AG04450 (cell line): ENCODE measurements around the gene OR6B2. TPM values are rescaled to one million over a fixed set of nuclear protein-coding genes. Genes with fewer than 3 reads are reported as not detected.

Experiments used
- CTCF ChIA-PET: fragments of 300-600, 350-600 bp; formaldehyde crosslinking; extraction: SDS; loops from one replicate; lab custom pipeline; 2022; ENCODE audit warnings: antibody characterized with exemption, inconsistent platforms; lab: Charles Lee
- POLR2A ChIA-PET: fragments of 350-600 bp; formaldehyde crosslinking; extraction: SDS; loops from one replicate; lab custom pipeline; 2021; ENCODE audit warnings: antibody characterized with exemption, inconsistent platforms; lab: Yijun Ruan, JAX
- DNase-seq: peaks from one replicate; pipeline ENCODE4 v3.0.0-alpha.2; 2011; ENCODE audit warnings: low read depth, low spot score
- H3K27ac ChIP-seq: one replicate; pipeline ENCODE4 v1.5.1; 2012; ENCODE audit warnings: low read depth, low read length, control low read depth
- H3K27me3 ChIP-seq: one replicate; pipeline ENCODE4 v1.6.0; 2012; ENCODE audit warnings: low read length; ENCODE audit not compliant: control insufficient read depth, insufficient read depth
- H3K4me3 ChIP-seq: 2 replicates; pipeline ENCODE4 v1.5.1; 2011; ENCODE audit warnings: mild to moderate bottlenecking, low read depth, low read length, control low read depth
- H3K9me3 ChIP-seq: 2 replicates; pipeline ENCODE4 v1.5.1; 2012; ENCODE audit warnings: low read length; ENCODE audit not compliant: control insufficient read depth, insufficient read depth
- CTCF ChIP-seq: IDR thresholded peaks from 2 replicates; pipeline ENCODE4 v1.5.1; 2011; ENCODE audit warnings: low read depth, low read length, control low read depth, inconsistent platforms
- polyA plus RNA-seq: library from polyadenylated mRNA; depleted of rRNA; stranded (reverse); fragments of >200 nt; gene quantifications from 2 replicates; pipeline ENCODE4 v1.2.3, GENCODE V29; 2011

Gene OR6B2
- polyA plus RNA-seq, 1 experiment: not detected

DNA sequence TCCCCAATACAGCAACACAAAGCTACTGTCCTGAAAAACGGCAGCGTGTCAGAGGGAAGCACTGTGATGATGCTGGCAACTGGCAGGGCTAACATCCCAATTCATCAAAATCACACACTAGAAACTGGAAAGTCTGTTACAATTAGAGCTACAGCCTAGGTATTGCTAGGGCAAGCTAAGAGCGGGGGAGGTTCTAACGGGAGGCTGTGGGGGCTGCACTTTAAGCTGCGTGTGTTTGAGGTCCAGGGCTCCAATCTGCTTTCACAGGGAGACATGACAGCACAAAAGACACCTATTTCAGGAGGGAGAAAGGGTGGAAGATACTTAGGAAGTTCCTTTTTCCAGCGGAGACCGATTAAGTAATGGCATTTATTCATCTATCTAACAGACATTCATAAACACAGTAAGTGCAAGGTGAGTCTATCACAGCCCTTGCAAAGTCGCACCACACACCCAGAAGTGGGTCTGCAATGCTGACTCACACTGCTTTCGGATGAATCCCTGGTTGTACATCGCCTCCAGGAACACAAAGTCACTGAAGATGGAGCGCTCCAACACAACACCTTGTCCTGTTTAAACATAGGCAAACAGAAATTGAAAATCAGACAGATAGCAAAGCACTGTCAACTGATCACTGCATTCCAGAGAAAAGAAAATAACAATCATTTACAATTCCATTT is 12.0 kb downstream of the OR6B2 start:
- TF ChIP-seq CTCF: no peak
- ChIA-PET CTCF (interaction anchor here (1.7 kb wide), 1 partner anchor 26 kb away, joined by 4 read pairs; no protein-coding TSS in a partner anchor), POLR2A (no interaction called here)
- H3K4me3 ChIP-seq: no peak overlapping the region
- no peaks in the 10 kb centered on the region for H3K27me3 ChIP-seq
- no peak for DNase-seq
- H3K27ac ChIP-seq: no peak overlapping the region
- no peaks in the 10 kb centered on the region for H3K9me3 ChIP-seq

- DNase-seq: no peak
- ChIA-PET CTCF (interaction anchor here (1.3 kb wide), 1 partner anchor 129 kb away, joined by 4 read pairs; no protein-coding TSS in a partner anchor), POLR2A (no interaction called here)
- Histone ChIP-seq H3K4me3 (no peak overlapping the region), H3K27me3 (no peaks in the 10 kb centered on the region), H3K27ac (no peak overlapping the region), H3K9me3 (no peaks in the 10 kb centered on the region)
- no peak for TF ChIP-seq CTCF
Measured at GRCh38 chr2:240014327-240014726, 15.9 kb downstream of the OR6B2 start.

DNA sequence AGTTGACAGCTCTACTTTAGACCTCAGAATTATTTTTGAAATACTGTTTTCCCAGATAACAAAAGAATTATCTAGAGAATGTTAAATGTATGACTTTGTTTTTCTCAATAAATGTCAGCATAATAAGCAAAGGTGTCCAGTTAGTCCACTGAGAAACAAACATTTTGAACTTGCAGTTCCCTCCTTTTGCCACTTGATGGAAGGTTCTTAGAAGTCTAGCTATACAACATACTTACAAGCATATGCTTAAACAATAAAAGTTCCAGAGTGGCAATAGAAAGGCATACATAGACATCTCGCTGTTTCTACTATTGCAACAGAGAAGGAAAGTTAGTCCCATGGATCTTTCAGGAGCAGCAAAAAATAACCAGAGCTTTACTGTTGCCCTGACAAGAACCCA is 16.9 kb downstream of the OR6B2 start:
- TF ChIP-seq CTCF: peak; percentile 50
- no peak for DNase-seq
- no peak overlapping the region for H3K27ac ChIP-seq
- ChIA-PET POLR2A (interaction anchor here (0.9 kb wide), 1 partner anchor 12 kb away, joined by 3 read pairs; the partner anchor contains the start of gene NDUFA10), CTCF (interaction anchor here (1.4 to 2.2 kb wide), 3 partner anchors 8 to 130 kb away, joined by 4 to 18 read pairs (median 5); no protein-coding TSS in a partner anchor)
- no peaks in the 10 kb centered on the region for H3K27me3 ChIP-seq
- H3K4me3 ChIP-seq: no peak overlapping the region
- H3K9me3 ChIP-seq: no peaks in the 10 kb centered on the region

- no peak for DNase-seq
- Histone ChIP-seq H3K27me3 (no peaks in the 10 kb centered on the region), H3K4me3 (no peak overlapping the region), H3K9me3 (no peaks in the 10 kb centered on the region), H3K27ac (no peak overlapping the region)
- no peak for TF ChIP-seq CTCF
- POLR2A ChIA-PET: interaction anchor here (0.9 kb wide), 1 partner anchor 22 kb away, joined by 3 read pairs; the partner anchor contains the start of gene NDUFA10
- CTCF ChIA-PET: interaction anchor here (2.9 to 4.1 kb wide), 2 partner anchors 11 to 18 kb away, joined by 14 to 49 read pairs; no protein-coding TSS in a partner anchor
Measured at GRCh38 chr2:240002983-240003382, 27.2 kb downstream of the OR6B2 start.

DNA sequence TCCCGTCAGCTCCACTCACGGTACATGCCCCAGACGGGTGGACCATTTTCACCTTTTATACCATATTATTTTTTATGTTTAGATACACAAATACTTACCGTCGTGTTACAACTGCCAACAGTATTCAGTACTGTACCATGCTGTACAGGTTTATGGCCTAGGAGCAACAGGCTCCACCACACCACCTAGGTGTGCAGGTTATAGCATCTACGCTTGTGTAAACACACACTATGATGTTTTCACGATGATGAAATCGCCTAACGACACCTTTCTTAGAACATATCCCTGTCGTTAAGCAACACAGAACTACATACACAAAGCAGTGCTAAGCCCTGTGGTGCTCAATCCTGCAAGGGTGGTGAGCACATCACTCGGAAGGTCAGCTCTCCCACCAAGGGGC is 29.6 kb downstream of the OR6B2 start:
- no peak overlapping the region for H3K27ac ChIP-seq
- ChIA-PET CTCF (interaction anchor here (2.9 to 4.1 kb wide), 2 partner anchors 9 to 21 kb away, joined by 14 to 49 read pairs; no protein-coding TSS in a partner anchor), POLR2A (no interaction called here)
- no peaks in the 10 kb centered on the region for H3K9me3 ChIP-seq
- H3K27me3 ChIP-seq: no peaks in the 10 kb centered on the region
- no peak overlapping the region for H3K4me3 ChIP-seq
- no peak for DNase-seq
- TF ChIP-seq CTCF: no peak
